Urothelium cell line (cell line): Measurements from ENCODE around the gene EBF4.

Experiments
- DNase-seq: peaks from one replicate; pipeline ENCODE4 v3.0.0; 2011; ENCODE audit warnings: low spot score, mixed read lengths
- FAIRE-seq: peaks from 2 replicates; lab custom pipeline; 2011; peaks lifted over from hg19 to GRCh38; lab: Jason Lieb, UNC

EBF4 gene

GRCh38 chr20:2692036-2692885 lies at the start of gene EBF4:
TSS of gene EBF4 (plus strand) at chr20:2692780. CDS start at chr20:2693646, 866 bp downstream.
- FAIRE-seq (no peak), DNase-seq (peak; percentile 88)

GRCh38 chr20:2643708-2644107 lies 48.9 kb upstream of the EBF4 start:
- no peak for FAIRE-seq
- DNase-seq, result no peak

DNA sequence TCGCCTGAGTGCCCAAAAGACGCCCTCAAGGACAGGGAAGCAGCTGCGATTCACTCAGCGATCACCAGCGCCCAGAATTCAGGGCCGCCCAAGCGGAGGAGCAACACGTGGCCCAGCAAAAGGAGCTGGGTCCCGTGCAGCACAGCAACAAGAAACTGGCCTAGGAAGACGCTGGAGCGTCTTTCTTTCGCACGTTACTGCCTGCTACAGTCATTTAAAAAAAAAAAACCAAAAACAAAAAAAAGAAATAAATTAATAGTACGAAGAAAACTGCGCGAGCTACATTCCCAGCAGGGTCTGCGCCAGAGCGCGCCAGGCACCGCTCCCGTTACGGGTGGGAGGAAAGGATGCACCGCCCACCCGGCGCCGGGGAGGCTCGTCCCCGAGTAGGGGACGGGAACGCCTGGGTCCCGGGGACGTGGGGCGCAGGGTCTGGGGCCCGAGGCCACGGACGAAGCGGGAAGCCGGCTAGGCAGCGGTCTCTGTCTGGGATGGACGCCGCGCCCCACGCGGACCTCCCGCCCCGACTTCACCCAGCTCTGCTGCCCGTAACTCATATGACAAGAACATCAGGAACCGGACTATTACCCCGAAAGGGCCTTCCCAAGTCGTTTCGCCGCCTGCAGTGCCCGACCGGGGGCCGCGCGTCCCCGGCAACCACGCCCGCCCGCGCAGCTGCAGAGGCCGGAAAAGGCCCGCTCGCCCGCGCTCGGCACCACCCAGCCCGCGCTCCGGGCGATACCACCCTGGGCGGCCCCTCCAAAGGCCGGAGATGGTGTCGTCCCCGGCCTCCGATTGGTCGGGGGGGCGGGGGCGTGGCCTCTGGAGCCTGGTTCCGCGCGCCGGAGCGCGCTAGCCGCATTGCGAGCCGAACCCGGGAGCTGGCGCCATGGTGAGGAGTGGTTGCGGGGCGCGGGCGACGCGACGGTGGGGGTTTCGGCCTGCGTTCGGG lies 40.5 kb upstream of the EBF4 start, which contains the start of gene NOP56:
NOP56 (plus strand) TSS at position 861 of the 952 bp plus-strand sequence; CDS start at position 890, 29 bp downstream.
- FAIRE-seq (no peak), DNase-seq (peak; percentile 93)

- FAIRE-seq (no peak), DNase-seq (peak; percentile 56)
Observed at GRCh38 chr20:2652724-2653555, 39.6 kb upstream of the EBF4 start.

DNA sequence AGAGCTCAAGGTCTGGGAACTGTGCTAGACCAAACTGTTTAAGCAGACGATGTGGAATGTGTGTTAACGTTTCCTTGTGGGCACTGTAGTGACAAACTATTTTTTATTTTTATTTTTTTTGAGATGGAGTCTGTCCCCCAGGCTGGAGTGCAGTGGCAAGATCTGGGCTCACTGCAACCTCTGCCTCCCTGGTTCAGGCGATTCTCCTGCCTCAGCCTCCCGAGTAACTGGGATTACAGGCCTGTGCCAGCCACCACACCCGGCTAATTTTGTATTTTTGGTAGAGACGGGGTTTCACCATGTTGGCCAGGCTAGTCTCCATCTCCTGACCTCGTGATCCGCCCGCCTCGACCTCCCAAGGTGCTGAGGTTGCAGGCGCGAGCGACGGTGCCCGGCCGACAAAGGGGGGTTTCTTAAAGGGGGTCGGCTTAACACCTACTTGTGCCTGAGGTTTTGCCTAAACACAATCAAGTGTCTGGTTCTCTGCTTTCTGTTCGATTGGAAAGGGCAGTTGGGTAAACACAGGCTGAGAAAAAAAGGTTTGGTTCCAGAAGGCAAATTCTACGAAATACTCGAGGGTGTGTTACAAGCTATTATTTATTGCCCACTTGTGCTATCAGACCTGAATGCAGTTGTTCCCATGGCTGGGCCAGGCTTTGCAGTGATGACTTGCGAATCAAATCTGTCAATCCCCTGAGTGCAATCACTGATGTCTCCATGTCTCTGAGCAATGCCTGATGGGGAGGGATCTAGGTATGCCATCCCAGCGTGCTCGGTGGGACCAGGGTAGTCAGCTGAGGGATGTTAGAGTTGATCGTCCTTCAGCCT lies 38.8 kb upstream of the EBF4 start:
- no peak for DNase-seq
- FAIRE-seq, result no peak

GRCh38 chr20:2654384-2654822 lies 38.2 kb upstream of the EBF4 start:
- DNase-seq (no peak), FAIRE-seq (no peak)

- FAIRE-seq, result no peak
- no peak for DNase-seq
Observed at GRCh38 chr20:2654831-2655230, 37.7 kb upstream of the EBF4 start.

DNA sequence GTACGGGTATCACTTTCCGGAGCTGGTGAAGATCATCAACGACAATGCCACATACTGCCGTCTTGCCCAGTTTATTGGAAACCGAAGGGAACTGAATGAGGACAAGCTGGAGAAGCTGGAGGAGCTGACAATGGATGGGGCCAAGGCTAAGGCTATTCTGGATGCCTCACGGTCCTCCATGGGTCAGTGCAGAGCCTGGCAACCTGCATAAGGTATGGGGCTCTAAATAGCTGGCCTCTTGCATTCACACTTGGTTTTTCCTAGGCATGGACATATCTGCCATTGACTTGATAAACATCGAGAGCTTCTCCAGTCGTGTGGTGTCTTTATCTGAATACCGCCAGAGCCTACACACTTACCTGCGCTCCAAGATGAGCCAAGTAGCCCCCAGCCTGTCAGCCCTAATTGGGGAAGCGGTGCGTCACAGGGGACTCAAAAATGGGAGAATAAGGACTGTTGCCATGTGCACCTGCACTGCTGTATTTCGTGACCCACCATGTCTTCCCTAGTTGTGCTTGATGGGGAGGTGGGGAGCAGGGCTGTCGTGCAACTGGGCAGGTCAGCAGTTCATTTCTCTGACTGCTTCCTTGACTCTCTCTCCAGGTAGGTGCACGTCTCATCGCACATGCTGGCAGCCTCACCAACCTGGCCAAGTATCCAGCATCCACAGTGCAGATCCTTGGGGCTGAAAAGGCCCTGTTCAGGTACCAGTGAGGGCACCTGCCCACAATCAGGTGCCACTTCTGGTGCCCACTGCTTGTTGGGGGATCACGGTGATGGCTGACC lies 37.1 kb upstream of the EBF4 start:
- DNase-seq (no peak), FAIRE-seq (no peak)

DNA sequence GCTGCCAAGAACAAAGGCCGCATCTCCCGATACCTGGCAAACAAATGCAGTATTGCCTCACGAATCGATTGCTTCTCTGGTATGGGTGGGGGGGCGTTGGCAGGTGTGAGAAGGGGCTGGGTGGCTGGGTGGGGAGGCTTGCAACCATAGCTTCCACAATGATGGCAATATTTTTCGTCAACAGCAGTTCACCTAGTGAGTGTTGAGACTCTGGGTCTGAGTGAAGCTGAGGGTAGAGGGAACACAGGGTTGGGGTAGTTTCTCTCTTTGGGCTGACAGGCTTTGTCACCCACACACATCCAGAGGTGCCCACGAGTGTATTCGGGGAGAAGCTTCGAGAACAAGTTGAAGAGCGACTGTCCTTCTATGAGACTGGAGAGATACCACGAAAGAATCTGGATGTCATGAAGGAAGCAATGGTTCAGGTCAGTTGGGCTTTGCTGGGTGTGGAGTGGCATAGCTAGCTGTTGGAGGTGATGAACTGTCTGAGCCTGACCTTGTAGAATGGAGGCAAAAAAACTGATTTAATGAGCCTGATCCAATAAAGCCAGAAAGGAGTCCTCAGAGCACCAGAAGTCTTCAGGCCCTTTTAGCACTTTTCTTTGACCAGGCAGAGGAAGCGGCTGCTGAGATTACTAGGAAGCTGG lies 36.0 kb upstream of the EBF4 start:
- DNase-seq, result no peak
- no peak for FAIRE-seq

- no peak for DNase-seq
- no peak for FAIRE-seq
Observed at GRCh38 chr20:2657241-2657640, 35.3 kb upstream of the EBF4 start.

DNA sequence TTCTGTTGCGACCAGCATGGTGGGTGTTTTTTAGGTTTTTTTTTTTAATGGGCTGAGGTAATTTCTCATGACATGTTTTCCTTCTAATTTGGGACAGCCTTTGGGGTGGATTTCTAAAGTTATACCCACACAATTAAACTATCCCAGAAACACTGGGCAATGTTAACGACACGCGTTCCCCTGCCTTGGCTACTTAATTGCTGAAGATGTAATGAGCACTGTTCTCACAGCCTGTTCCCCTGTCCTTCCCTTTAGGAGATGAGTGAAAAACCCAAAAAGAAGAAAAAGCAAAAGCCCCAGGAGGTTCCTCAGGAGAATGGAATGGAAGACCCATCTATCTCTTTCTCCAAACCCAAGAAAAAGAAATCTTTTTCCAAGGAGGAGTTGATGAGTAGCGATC lies 34.9 kb upstream of the EBF4 start:
- DNase-seq (no peak), FAIRE-seq (no peak)

DNA sequence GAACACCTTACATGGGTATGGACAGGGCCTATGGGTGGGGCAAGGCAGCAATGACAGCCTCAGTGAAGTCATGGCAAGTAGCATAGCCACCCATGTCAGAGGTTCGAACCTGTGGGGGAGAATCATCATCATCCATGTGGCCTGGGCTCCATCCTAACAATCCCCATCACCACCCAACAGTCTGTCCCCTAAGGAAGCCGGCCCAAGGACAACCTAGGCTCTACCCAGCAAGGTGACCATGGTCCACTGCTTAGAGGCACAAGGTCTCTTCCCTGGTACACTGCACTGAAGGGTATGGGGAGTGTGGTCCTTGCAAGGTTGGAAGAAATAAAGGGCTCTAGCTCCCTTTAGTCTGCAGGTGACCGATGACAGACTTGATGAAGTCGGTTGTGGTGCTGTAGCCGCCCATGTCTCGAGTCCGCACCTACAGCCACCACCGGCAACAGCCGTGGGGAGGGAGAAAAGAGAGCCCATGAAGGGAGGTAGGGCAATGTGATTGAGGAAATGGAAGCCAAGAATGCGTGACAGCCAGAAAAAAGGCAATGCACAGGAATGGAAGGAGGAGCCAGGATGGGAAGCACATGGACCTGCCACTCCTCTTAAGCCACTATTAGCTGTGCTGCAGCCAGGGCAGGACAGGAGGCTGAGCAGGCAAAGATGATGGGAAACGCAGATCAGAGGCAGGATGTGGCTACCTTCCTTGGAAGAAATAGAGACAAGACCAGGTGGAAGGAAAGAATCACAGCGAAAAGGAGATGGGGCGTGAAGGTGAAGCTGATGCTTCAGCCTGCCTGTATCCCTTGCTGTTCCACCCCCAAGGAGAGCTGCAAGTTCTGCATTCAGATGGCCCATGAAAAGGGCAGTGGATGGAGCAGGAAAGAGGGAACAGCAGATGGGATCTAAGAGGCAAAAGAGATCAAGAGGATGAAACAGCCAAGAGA lies 33.9 kb upstream of the EBF4 start:
- FAIRE-seq (no peak), DNase-seq (no peak)

DNA sequence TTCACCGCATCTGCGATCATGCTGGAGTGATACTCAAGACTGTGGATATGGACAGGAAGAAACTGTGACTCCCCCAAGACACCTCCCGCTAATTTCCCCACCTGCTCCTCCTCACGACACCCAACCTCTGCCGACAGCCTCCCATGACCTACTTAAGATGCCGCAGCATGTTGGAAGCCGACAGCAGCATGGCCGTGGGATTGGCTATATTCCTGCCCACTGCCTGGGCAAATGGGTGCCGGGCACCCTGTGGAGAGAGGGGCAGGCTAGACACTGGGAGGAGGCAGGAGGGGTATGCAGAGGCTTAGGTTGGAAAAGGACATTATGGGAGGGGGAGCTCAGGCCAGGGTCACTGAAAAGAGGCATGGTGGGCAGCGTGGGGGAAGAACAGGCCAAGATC lies 33.0 kb upstream of the EBF4 start:
- DNase-seq (no peak), FAIRE-seq (no peak)

DNA sequence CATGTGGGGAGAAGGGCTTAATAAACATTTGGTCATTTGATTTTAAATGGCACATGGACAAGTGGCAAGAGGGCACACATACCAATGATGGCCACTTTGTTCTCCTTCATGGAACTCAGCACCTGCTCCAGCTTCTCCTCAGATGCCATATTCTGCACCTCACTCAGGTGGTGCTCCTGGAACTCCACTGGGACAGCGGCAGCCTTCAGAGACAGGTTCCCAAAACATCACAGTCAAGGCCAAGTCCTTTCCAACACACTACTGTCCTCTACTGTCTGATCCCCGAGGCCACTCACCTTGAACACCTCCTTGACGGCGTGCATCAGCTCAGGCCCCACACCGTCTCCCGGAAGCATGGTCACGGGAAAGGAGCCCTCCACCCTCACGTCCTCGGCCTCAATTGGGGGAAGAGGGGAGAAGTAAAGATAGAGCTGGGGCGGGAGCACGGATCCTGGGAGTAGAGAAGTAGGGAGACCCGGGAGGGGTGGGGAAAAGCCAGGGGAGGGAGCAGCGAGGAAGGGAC lies 29.2 kb upstream of the EBF4 start:
- no peak for FAIRE-seq
- no peak for DNase-seq

DNA sequence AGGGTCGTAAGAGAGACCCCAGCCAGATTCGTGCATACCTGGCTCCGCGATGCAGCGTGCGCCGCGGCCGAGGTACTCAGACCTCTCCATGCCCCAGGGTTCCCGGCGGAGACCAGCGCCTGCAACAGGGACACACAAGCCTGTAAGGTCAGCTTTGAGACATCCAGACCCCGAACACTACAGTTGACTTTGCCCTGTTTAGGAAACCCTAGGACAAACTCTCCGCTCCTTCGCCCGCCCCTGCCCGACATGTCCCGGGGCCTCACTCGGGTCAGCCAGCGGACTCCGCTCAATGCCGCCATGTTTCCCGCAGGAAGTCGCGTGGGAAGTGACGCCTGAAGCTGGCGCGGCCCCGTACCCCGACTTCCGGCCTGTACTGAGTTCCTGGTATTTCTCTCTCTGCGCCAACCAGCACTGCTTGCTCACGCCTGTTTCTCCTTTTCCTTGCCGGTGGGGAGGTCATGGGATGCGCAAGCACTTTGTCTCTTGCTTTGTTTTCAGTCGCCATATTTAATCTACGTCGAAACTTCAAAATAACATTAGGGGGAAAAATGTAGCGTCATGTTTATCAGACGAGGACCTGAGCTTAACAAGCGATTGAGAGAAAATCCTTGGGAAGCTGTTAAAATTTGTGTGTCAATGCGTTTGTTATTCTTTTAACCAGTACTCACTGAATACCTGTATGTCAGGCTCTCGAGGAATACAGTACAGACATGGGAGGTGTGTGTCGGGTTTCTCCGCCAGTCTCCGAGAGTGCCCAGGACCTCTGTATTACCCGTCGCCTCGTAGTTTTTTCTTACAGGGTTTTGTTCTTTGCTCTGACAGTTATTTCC lies 28.5 kb upstream of the EBF4 start, which contains the start of gene IDH3B:
IDH3B (minus strand) TSS at position 330 of the 833 bp plus-strand sequence; CDS start at position 302, 28 bp downstream.
- FAIRE-seq, result no peak
- peak; percentile 91 for DNase-seq

DNA sequence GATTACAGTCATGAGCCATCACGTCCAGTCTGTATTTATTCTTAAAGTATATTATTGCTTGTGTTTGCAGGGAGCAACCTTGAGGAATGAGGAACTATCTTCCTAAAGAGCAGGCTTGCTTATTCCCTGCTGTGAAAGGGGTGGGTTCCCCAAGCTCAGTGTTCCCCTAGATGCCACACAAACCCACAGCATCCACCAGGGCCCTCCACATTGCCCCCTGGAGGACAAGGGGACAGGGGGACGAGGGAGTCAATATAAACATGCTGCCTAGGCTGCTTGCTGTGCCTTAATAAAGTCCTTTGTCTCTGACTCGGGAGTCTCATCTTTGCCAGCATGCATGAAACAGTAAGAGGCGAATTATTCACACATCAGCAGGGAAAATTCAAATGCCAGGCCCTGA lies 20.6 kb upstream of the EBF4 start:
- no peak for DNase-seq
- FAIRE-seq, result no peak
